ENCODE results near the gene AP4M1. TPM values are rescaled to one million over a fixed set of nuclear protein-coding genes. Genes with fewer than 3 reads are reported as not detected.

The AP4M1 gene
- total RNA-seq, 4 donors from 2014 or later = 7.2 to 20.6 (median 9.8) TPM

DNA sequence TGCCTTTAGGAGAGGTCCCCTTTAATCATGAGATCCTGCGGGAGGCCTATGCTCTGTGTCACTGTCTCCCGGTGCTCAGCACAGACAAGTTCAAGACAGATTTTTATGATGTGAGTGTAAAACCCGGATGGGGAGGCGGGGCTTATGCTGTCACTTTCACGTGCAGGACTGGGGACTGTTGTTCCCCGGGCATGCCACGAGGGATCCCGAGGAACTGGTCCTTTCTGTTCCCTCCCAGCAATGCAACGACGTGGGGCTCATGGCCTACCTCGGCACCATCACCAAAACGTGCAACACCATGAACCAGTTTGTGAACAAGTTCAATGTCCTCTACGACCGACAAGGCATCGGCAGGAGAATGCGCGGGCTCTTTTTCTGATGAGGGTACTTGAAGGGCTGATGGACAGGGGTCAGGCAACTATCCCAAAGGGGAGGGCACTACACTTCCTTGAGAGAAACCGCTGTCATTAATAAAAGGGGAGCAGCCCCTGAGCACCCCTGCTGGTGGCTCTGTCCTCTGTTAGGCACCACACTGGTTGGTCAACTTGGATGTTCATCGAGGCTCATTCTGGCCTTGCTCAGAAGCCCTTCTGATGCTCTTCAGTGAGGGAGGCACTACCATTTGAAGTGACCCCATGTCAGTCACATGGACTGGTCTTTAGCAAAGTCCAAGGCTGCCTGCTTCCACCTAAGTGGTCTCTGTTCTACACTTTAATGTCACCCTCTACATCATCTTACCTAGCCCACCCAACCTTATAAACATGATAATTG, 9.8 kb upstream of the AP4M1 start:
- ATAC-seq (ENCODE audit: low FRiP score) (no peak), DNase-seq (ENCODE audit: low spot score) (no peak)
- TF ChIP-seq, protein P1, sequence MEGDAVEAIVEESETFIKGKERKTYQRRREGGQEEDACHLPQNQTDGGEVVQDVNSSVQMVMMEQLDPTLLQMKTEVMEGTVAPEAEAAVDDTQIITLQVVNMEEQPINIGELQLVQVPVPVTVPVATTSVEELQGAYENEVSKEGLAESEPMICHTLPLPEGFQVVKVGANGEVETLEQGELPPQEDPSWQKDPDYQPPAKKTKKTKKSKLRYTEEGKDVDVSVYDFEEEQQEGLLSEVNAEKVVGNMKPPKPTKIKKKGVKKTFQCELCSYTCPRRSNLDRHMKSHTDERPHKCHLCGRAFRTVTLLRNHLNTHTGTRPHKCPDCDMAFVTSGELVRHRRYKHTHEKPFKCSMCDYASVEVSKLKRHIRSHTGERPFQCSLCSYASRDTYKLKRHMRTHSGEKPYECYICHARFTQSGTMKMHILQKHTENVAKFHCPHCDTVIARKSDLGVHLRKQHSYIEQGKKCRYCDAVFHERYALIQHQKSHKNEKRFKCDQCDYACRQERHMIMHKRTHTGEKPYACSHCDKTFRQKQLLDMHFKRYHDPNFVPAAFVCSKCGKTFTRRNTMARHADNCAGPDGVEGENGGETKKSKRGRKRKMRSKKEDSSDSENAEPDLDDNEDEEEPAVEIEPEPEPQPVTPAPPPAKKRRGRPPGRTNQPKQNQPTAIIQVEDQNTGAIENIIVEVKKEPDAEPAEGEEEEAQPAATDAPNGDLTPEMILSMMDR (IDR thresholded peaks at IDR 0.05) = no peak

DNA sequence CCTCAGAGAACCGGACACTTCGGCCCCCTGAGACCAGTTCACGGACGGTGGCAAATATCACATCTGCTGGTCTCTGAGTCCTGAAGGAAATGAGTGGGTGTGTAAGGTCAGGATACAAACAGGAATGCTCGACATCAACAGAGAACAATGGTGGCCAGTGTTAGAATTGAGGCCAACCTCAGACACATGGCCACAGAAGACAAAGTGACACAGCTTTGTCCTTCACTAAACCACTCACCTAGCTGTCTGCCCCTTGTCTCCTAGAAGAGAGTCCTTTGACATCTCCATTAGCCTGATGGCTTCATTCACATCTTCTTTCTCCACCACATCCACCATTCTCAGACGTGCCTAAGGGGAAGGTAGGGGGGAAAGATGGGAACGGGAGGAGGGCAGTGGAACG, 8.4 kb upstream of the AP4M1 start:
- TF ChIP-seq, protein P1 (IDR thresholded peaks at IDR 0.05) = no peak
- ATAC-seq (ENCODE audit: low FRiP score) (no peak), DNase-seq (ENCODE audit: low spot score) (no peak)

DNA sequence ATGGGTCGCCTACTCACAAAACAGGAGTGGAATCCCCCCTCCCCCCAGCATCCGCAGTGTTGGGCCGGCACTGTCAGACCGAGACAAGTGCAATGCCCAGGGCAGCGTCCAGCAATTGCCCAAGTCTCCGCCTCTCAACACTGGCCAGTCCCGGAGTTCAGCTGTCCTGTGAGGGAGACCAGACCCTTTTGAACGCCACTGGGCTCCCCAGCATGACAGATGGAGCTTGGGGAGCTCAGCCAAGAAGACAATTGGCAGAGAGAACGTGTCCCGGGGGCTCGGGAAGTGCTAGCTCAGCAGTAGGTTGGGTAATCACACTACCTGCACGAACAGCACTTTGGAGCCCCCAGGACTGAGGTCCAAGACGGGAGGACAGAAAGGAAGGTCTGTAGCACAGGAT, 7.9 kb upstream of the AP4M1 start:
- no peak for ATAC-seq (ENCODE audit: low FRiP score)
- TF ChIP-seq, protein P1 (IDR thresholded peaks at IDR 0.05) = no peak
- no peak for DNase-seq (ENCODE audit: low spot score)

DNA sequence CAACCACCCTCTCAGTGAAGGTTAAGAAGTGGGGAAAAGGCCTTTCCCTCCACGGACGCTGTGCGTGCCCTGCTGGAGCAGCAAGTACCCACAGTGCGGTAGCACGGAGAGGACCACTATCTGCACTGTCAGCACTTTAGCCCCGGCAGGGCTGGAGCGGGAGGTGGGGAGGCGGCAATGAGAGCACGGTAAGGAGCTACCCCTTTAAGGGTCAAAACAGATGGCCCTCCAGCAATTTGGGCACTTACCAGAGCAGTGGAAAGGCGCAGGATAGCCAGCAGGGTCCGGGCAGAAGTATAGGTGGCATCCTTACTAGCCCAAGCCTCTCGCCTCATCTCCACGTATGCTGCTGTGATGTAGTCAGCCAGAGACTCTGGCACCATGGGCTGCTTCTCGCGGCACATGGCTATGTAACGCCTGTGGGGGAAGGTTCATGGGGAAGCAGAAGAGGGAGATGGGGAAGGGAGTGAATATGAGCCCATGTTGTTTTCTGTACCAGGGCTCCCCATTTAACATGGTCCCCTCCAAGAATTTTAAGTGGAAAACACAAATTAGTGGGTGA, 7.4 kb upstream of the AP4M1 start:
- TF ChIP-seq, protein P1 (IDR thresholded peaks at IDR 0.05) = no peak
- DNase-seq (ENCODE audit: low spot score) = no peak
- no peak for ATAC-seq (ENCODE audit: low FRiP score)

DNA sequence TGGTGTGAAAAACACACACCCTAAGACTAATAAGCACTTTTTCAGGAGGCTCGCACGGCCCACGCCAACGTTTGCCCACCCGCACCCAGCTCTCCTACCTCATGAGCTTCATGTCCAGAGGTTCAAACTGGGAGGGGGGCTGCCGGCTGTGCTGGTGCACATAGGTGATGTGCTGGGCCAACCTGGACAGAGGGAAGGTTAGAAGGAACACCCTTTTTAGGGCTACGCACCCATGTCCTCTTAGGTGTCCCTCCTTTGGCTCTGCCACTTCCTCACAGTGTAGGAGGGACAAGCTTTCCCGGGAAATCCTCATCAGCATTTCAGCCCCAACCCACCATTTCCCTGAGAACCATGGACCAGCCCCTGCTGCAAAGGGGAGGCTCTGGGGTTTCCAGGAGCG, 6.2 kb upstream of the AP4M1 start:
- ATAC-seq (ENCODE audit: low FRiP score) = no peak
- no peak for DNase-seq (ENCODE audit: low spot score)
- TF ChIP-seq, protein P1 (IDR thresholded peaks at IDR 0.05) = no peak

DNA sequence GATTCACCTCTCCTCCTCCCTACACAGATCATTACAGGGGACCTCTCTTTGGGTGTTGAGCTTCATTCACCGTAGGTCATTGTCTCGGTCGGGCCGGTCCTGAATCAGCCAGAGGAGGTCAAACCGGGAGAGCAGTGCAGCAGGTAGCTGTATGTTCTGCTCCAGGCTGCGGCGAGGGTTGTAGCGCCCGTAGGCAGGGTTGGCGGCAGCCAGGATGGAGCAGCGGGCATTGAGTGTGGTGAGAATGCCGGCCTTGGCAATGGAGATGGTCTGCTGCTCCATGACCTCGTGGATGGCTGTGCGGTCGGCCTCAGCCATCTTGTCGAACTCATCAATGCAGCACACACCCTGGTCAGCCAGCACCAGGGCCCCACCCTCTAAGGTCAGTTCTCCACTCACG, 5.7 kb upstream of the AP4M1 start:
- TF ChIP-seq, protein P1 (IDR thresholded peaks at IDR 0.05) = no peak
- no peak for ATAC-seq (ENCODE audit: low FRiP score)
- DNase-seq (ENCODE audit: low spot score) = no peak

DNA sequence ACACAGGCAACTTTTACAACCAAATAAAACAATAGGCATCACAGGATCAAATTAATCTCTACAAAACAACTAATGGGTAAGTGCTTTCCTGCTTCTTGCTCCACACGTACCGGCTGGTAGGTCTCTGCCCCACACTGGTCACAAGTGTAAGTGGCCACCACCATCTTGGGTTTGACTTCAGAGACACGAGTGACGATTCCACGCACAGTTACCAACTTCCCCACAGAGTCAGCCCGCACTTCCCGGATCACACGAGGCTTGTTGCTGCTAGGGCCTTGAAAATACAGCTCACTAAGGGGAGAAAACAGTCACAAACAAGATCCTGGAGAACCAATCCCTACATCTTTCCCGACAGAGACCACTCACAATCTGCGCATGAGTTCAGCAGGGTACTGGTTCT, 2.5 kb upstream of the AP4M1 start:
- DNase-seq (ENCODE audit: low spot score) (no peak), ATAC-seq (ENCODE audit: low FRiP score) (no peak)
- TF ChIP-seq, protein P1 (IDR thresholded peaks at IDR 0.05) = no peak

Measured in omental fat pad (tissue), 4 donors.